GM12864 (cell line): ENCODE measurements around the gene HSP90AA1.
A peak's percentile ranks its signal among the peaks of the same experiment; 100 is the strongest.

Experiments used
- DNase-seq: peaks from one replicate; pipeline ENCODE4 v3.0.0-alpha.2; 2011; ENCODE audit warnings: low read depth
- H3K4me3 ChIP-seq: 2 replicates; pipeline ENCODE4 v1.5.1; 2011; ENCODE audit warnings: mild to moderate bottlenecking, low read depth, low read length, control low read depth
- CTCF ChIP-seq: IDR thresholded peaks from 2 replicates; pipeline ENCODE4 v1.5.1; 2011; ENCODE audit warnings: low read depth, mild to moderate bottlenecking, moderate library complexity, low read length, control low read depth, inconsistent platforms; ENCODE audit errors: missing control alignments

Gene HSP90AA1

GRCh38 chr14:102063808-102064429 lies 22.9 kb downstream of the HSP90AA1 start:
- TF ChIP-seq CTCF: no peak
- H3K4me3 ChIP-seq: no peak overlapping the region
- no peak for DNase-seq

GRCh38 chr14:102063109-102063807 lies 23.6 kb downstream of the HSP90AA1 start:
- H3K4me3 ChIP-seq: no peak overlapping the region
- peak; percentile 29 for DNase-seq
- peak; percentile 17 for TF ChIP-seq CTCF

- TF ChIP-seq CTCF: no peak
- DNase-seq: no peak
- H3K4me3 ChIP-seq: no peak overlapping the region
Measured at GRCh38 chr14:102058961-102059360, 27.9 kb downstream of the HSP90AA1 start.

- no peak for TF ChIP-seq CTCF
- DNase-seq: no peak
- no peak overlapping the region for H3K4me3 ChIP-seq
Measured at GRCh38 chr14:102058146-102058545, 28.7 kb downstream of the HSP90AA1 start.

- no peak for DNase-seq
- H3K4me3 ChIP-seq: no peak overlapping the region
- no peak for TF ChIP-seq CTCF
Measured at GRCh38 chr14:102057480-102058114, 29.2 kb downstream of the HSP90AA1 start.

- TF ChIP-seq CTCF: no peak
- DNase-seq: no peak
- no peak overlapping the region for H3K4me3 ChIP-seq
Measured at GRCh38 chr14:102056694-102057442, 30.0 kb downstream of the HSP90AA1 start.
